ENCODE data around the gene DIS3L2.
"Not testable (repeated sequence)": the region's sequence is repeated elsewhere in the genome, so short reads cannot be mapped to it uniquely, and the experiment has no call there.

Gene DIS3L2

GRCh38 chr2:232330068-232330999 is 368.8 kb downstream of the DIS3L2 start:
- TF ChIP-seq PPARA (CRISPR knock-in tag; IDR thresholded peaks at IDR 0.05; ENCODE audit: borderline replicate concordance) (no peak), CSRNP3 (CRISPR knock-in tag; IDR thresholded peaks at IDR 0.05) (no peak), ZFP3 (CRISPR knock-in tag; IDR thresholded peaks at IDR 0.05) (no peak), TCF4 (CRISPR knock-in tag; IDR thresholded peaks at IDR 0.05; ENCODE audit: borderline replicate concordance) (no peak), BACH2 (CRISPR knock-in tag; IDR thresholded peaks at IDR 0.05; ENCODE audit: borderline replicate concordance) (no peak), CREB5 (CRISPR knock-in tag; IDR thresholded peaks at IDR 0.05; ENCODE audit: low read depth) (no peak), GLIS3 (CRISPR knock-in tag; IDR thresholded peaks at IDR 0.05) (no peak), CSDC2 (CRISPR knock-in tag; IDR thresholded peaks at IDR 0.05) (no peak), ZC3H10 (CRISPR knock-in tag; IDR thresholded peaks at IDR 0.05) (no peak), PATZ1 (CRISPR knock-in tag; IDR thresholded peaks at IDR 0.05; ENCODE audit: borderline replicate concordance) (no peak), ARNTL (CRISPR knock-in tag; IDR thresholded peaks at IDR 0.05; ENCODE audit: borderline replicate concordance, low read depth) (no peak)
- ATAC-seq: no peak

- ATAC-seq: not testable (repeated sequence)
Observed at GRCh38 chr2:232331061-232331460, 369.5 kb downstream of the DIS3L2 start.

GRCh38 chr2:232331641-232332040 is 370.1 kb downstream of the DIS3L2 start:
- ATAC-seq: not testable (repeated sequence)

- ATAC-seq: not testable (repeated sequence)
Observed at GRCh38 chr2:232332244-232332939, 370.9 kb downstream of the DIS3L2 start.

GRCh38 chr2:232332940-232333259 is 371.4 kb downstream of the DIS3L2 start:
- ATAC-seq: no peak
- TF ChIP-seq POU6F1 (CRISPR knock-in tag; IDR thresholded peaks at IDR 0.05; ENCODE audit: borderline replicate concordance, low read depth): no peak
- no peak for TF ChIP-seq TCF4 (CRISPR knock-in tag; IDR thresholded peaks at IDR 0.05; ENCODE audit: borderline replicate concordance)
- TF ChIP-seq ARNTL (CRISPR knock-in tag; IDR thresholded peaks at IDR 0.05; ENCODE audit: borderline replicate concordance, low read depth): no peak

- peak; percentile 42 for ATAC-seq
- no peak for TF ChIP-seq ZNF70 (CRISPR knock-in tag; IDR thresholded peaks at IDR 0.05)
- no peak for TF ChIP-seq CSDC2 (CRISPR knock-in tag; IDR thresholded peaks at IDR 0.05)
- no peak for TF ChIP-seq ZNF565 (CRISPR knock-in tag; conservative IDR thresholded peaks at IDR 0.05; ENCODE audit: low read depth)
- TF ChIP-seq ZFP3 (CRISPR knock-in tag; IDR thresholded peaks at IDR 0.05): no peak
- no peak for TF ChIP-seq TCF4 (CRISPR knock-in tag; IDR thresholded peaks at IDR 0.05; ENCODE audit: borderline replicate concordance)
- TF ChIP-seq ZNF8 (CRISPR knock-in tag; IDR thresholded peaks at IDR 0.05): no peak
- no peak for TF ChIP-seq CSRNP3 (CRISPR knock-in tag; IDR thresholded peaks at IDR 0.05)
- TF ChIP-seq TOX (CRISPR knock-in tag; IDR thresholded peaks at IDR 0.05; ENCODE audit: borderline replicate concordance): no peak
- no peak for TF ChIP-seq ARNTL (CRISPR knock-in tag; IDR thresholded peaks at IDR 0.05; ENCODE audit: borderline replicate concordance, low read depth)
- no peak for TF ChIP-seq ZC3H10 (CRISPR knock-in tag; IDR thresholded peaks at IDR 0.05)
Observed at GRCh38 chr2:232333361-232334135, 372.0 kb downstream of the DIS3L2 start.

- not testable (repeated sequence) for ATAC-seq
Observed at GRCh38 chr2:232334136-232334884, 372.8 kb downstream of the DIS3L2 start.

GRCh38 chr2:232334885-232335205 is 373.3 kb downstream of the DIS3L2 start:
- not testable (repeated sequence) for ATAC-seq

Measured in SK-N-SH treated with all-trans-retinoic acid at 6 μM for 48 hours (cell line).